Effector CD4-positive, alpha-beta T cell (primary cell): ENCODE measurements around the gene SYNE1.

ENCODE experiments used
- DNase-seq: peaks from one replicate; pipeline ENCODE4 v3.0.0-alpha.2; 2020

SYNE1 gene

GRCh38 chr6:152270301-152270925, 366.7 kb downstream of the SYNE1 start:
- no peak for DNase-seq

- DNase-seq, result no peak
Observed at GRCh38 chr6:152268846-152269442, 368.2 kb downstream of the SYNE1 start.

- DNase-seq, result peak; percentile 7
Observed at GRCh38 chr6:152267967-152268845, 369.0 kb downstream of the SYNE1 start.

- DNase-seq, result no peak
Observed at GRCh38 chr6:152265651-152266050, 371.5 kb downstream of the SYNE1 start.

- DNase-seq, result no peak
Observed at GRCh38 chr6:152263582-152263981, 373.6 kb downstream of the SYNE1 start.

- no peak for DNase-seq
Observed at GRCh38 chr6:152261179-152261578, 376.0 kb downstream of the SYNE1 start.

- no peak for DNase-seq
Observed at GRCh38 chr6:152259234-152259633, 377.9 kb downstream of the SYNE1 start.

- no peak for DNase-seq
Observed at GRCh38 chr6:152257581-152257980, 379.6 kb downstream of the SYNE1 start.

GRCh38 chr6:152250127-152250526, 387.0 kb downstream of the SYNE1 start:
- no peak for DNase-seq

GRCh38 chr6:152248980-152249379, 388.2 kb downstream of the SYNE1 start:
- DNase-seq, result no peak

- DNase-seq, result no peak
Observed at GRCh38 chr6:152246554-152247337, 390.4 kb downstream of the SYNE1 start.

GRCh38 chr6:152244998-152245630, 392.0 kb downstream of the SYNE1 start:
- no peak for DNase-seq

- no peak for DNase-seq
Observed at GRCh38 chr6:152241013-152241766, 396.0 kb downstream of the SYNE1 start.

- no peak for DNase-seq
Observed at GRCh38 chr6:152240436-152240835, 396.7 kb downstream of the SYNE1 start.

GRCh38 chr6:152236370-152237097, 400.6 kb downstream of the SYNE1 start:
- no peak for DNase-seq

GRCh38 chr6:152233547-152234320, 403.4 kb downstream of the SYNE1 start:
- no peak for DNase-seq

GRCh38 chr6:152232501-152233151, 404.5 kb downstream of the SYNE1 start:
- DNase-seq, result no peak

GRCh38 chr6:152229330-152229729, 407.8 kb downstream of the SYNE1 start:
- DNase-seq, result no peak

GRCh38 chr6:152226119-152226518, 411.0 kb downstream of the SYNE1 start:
- DNase-seq, result no peak
